Esophagus muscularis mucosa (tissue), 4 donors: ENCODE measurements around the gene KRTAP9-9. TPM values are rescaled to one million over a fixed set of nuclear protein-coding genes. Genes with fewer than 3 reads are reported as not detected.
"Not testable (repeated sequence)": the region's sequence is repeated elsewhere in the genome, so short reads cannot be mapped to it uniquely, and the experiment has no call there.

ENCODE experiments used
- DNase-seq: peaks from one replicate; pipeline ENCODE4 v3.0.0-alpha.2; 2017; ENCODE audit errors: extremely low spot score
- H3K27ac ChIP-seq, 4 donors: fragments of 200-600 bp; sonication (generic); replicated peaks in 1 of 4; 1 replicate in 3 of 4; 2 replicates in 1 of 4; pipeline ENCODE4 v1.5.1; 2016 to 2019; ENCODE audit warnings: mild to moderate bottlenecking in 1 of 4
- H3K27me3 ChIP-seq, 4 donors: fragments of 200-600 bp; sonication (generic); one replicate each; pipeline versions ENCODE4 v1.5.1 to v1.6.0; 2016 to 2019
- H3K36me3 ChIP-seq, 4 donors: fragments of 200-600 bp; sonication (generic); one replicate each; pipeline ENCODE4 v1.5.1; 2016 to 2019
- H3K4me1 ChIP-seq, 4 donors: fragments of 200-600 bp; sonication (generic); one replicate each; pipeline ENCODE4 v1.5.1; 2016 to 2019
- H3K4me3 ChIP-seq, 4 donors: fragments of 200-600 bp; sonication (generic); 1 replicate in 2 of 4; 2 replicates in 2 of 4; pipeline ENCODE4 v1.5.1; 2016 to 2019; ENCODE audit warnings: mild to moderate bottlenecking in 4 of 4, moderate library complexity in 1 of 4
- H3K9me3 ChIP-seq, 4 donors: fragments of 200-600 bp; sonication (generic); 1 replicate in 3 of 4; 2 replicates in 1 of 4; pipeline ENCODE4 v1.5.1; 2016 to 2019
- EP300 ChIP-seq: sonication (generic); formaldehyde crosslinking; IDR thresholded peaks from one replicate; pipeline ENCODE4 v1.6.1; 2017; ENCODE audit warnings: antibody characterized with exemption
- POLR2A ChIP-seq: fragments of 450-650 bp; IDR thresholded peaks from one replicate; pipeline ENCODE4 v1.6.1; 2017; ENCODE audit warnings: antibody characterized with exemption, moderate library complexity, mild to moderate bottlenecking, low read depth
- POLR2AphosphoS5 ChIP-seq, 2 donors: sonication (generic); formaldehyde crosslinking; IDR thresholded peaks; one replicate each; pipeline ENCODE4 v1.6.1; 2017; ENCODE audit warnings: antibody characterized with exemption in 2 of 2
- whole genome bisulfite sequencing: methylation state at CpG from one replicate; pipeline ENCODE4 v1.1.5; 2018; 5-methylcytosine and 5-hydroxymethylcytosine counted together
- intact Hi-C: fragments of 100-400 bp; cut with DNase I; formaldehyde crosslinking; loops from one replicate; pipeline ENCODE4 v1.15.1; 2023
- total RNA-seq, 4 donors: library from RNA; depleted of rRNA; stranded (reverse); fragments of >200 nt; gene quantifications; one replicate each; pipeline versions ENCODE4 v1.1.0 to v1.2.1, GENCODE V29; 2016
- TF ChIP-seq, protein P1 (sequence below), 3 experiments: fragments of 200-600 bp in 2 of 3; fragments of 450-650 bp in 1 of 3; sonication (generic) in 2 of 3; IDR thresholded peaks; one replicate each; pipeline ENCODE4 v1.5.1; 2017 to 2019; ENCODE audit warnings: antibody characterized with exemption in 3 of 3, mild to moderate bottlenecking in 2 of 3, moderate library complexity in 1 of 3

KRTAP9-9 gene
- not detected for total RNA-seq

DNA sequence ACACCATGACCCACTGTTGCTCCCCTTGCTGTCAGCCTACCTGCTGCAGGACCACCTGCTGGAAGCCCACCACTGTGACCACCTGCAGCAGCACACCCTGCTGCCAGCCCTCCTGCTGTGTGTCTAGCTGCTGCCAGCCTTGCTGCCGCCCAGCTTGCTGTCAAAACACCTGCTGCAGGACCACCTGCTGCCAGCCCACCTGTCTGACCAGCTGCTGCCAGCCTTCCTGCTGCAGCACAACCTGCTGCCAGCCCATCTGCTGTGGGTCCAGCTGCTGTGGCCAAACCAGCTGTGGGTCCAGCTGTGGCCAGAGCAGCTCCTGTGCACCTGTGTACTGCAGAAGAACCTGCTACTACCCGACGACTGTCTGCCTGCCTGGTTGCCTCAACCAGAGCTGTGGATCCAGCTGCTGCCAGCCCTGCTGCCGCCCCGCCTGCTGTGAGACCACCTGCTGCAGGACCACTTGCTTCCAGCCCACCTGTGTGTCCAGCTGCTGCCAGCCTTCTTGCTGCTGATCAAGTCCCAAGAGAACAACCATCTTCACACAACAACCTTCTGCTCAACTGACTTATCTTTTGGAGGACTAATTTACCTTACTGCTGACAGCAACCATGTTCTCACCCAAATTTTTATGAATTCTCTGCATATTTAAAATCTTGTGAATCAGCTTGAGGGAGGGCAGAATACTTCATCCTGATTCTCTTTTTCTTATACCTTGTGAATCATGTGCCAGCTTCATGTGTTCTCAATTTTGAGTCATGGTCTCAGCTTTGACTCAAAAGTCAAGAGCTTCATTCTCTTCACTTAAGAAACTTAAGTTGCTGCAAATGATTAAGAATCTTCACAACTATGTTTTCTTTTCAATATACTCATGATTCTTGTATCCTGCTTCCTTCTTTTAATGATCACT lies at the start of gene KRTAP9-9:
Gene KRTAP9-9 (plus strand): TSS at position 4 of the 910 bp plus-strand sequence.
- WGBS: 88% methylated on average over 5 of the region's 5 CpGs

DNA sequence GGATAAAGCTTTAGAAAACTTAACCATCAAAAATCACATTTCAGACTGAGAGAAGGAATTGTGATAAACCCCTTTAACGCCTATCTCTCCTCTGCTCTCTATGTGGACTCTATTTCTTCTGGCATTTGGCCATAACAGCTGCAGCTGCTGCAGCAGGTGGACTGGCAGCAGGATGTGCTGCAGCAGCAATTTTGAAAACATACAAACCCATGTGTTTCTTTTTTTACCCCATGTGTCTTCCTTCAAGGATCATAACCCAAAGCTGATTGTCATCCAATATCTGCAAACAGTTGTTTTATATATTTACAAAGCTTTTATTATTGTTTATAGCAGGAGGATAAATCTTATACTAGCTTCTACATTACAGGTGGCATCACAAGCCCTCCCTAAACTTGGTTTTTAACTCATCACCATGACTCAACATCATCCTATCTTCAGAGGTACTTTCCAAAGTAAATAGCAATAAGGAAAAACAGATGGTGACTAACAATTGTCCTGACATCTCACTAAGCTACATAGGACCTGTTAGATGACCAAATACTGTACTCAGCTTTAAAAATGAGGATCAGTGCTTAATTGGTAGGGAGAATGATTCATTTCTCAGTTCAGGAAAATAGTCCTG lies 43.2 kb upstream of the KRTAP9-9 start:
- 29% methylated on average over 1 of the region's 1 CpG for WGBS
- Histone ChIP-seq H3K27ac (no peak overlapping the region), H3K36me3 (no peaks in the 10 kb centered on the region), H3K9me3 (no peaks in the 10 kb centered on the region), H3K27me3 (peaks cover 0 to 24% (median 0%) of the 10 kb centered on the region in 4 donors), H3K4me3 (no peak overlapping the region), H3K4me1 (no peaks in the 10 kb centered on the region)
- TF ChIP-seq EP300: no peak
- no peak for DNase-seq
- intact Hi-C loops: no loop called here

More for the DNA sequence above, at the start of gene KRTAP9-9:
- intact Hi-C loops, H3K9me3 ChIP-seq, H3K27me3 ChIP-seq, H3K36me3 ChIP-seq, H3K4me1 ChIP-seq, H3K4me3 ChIP-seq, DNase-seq, H3K27ac ChIP-seq: not testable (repeated sequence)

DNA sequence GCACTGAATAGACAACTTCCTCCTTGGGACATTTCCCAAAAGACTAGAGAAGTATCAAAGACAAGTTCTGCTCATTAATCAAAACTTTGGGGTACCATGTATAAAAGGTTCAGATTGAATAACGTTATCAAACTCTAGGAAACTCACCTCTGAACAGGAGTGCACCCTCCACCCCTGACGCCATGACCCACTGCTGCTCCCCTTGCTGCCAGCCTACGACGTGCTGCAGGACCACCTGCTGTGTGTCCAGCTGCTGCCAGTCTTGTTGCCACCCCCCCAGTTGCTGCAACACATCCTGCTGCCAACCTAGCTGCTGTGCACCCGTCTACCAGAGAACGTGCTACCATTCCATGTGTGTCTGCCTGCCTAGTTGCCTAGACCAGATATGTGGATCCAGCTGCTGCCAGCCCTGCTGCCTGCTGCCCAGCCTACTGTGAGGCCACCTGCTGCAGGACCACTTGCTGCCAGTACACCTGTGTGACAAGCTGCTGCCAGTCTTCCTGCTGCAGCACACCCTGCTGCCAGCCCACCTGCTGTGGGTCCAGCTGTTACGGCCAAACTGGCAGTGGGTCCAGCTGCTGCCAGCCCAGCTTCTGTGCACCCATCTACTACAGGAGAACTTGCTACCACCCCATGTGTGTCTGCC lies 42.5 kb upstream of the KRTAP9-9 start:
- TF ChIP-seq, protein P1, sequence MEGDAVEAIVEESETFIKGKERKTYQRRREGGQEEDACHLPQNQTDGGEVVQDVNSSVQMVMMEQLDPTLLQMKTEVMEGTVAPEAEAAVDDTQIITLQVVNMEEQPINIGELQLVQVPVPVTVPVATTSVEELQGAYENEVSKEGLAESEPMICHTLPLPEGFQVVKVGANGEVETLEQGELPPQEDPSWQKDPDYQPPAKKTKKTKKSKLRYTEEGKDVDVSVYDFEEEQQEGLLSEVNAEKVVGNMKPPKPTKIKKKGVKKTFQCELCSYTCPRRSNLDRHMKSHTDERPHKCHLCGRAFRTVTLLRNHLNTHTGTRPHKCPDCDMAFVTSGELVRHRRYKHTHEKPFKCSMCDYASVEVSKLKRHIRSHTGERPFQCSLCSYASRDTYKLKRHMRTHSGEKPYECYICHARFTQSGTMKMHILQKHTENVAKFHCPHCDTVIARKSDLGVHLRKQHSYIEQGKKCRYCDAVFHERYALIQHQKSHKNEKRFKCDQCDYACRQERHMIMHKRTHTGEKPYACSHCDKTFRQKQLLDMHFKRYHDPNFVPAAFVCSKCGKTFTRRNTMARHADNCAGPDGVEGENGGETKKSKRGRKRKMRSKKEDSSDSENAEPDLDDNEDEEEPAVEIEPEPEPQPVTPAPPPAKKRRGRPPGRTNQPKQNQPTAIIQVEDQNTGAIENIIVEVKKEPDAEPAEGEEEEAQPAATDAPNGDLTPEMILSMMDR (IDR thresholded peaks at IDR 0.05): no peak
- TF ChIP-seq EP300: no peak
- TF ChIP-seq POLR2AphosphoS5 (IDR thresholded peaks at IDR 0.05): no peak
- no peak for TF ChIP-seq POLR2A
- Histone ChIP-seq H3K9me3 (no peaks in the 10 kb centered on the region), H3K4me1 (no peaks in the 10 kb centered on the region), H3K27me3 (peaks cover 0 to 24% (median 0%) of the 10 kb centered on the region in 4 donors), H3K36me3 (no peaks in the 10 kb centered on the region), H3K4me3 (no peak overlapping the region), H3K27ac (no peak overlapping the region)
- intact Hi-C loops: no loop called here
- 58% methylated on average over 4 of the region's 7 CpGs for WGBS
- no peak for DNase-seq

DNA sequence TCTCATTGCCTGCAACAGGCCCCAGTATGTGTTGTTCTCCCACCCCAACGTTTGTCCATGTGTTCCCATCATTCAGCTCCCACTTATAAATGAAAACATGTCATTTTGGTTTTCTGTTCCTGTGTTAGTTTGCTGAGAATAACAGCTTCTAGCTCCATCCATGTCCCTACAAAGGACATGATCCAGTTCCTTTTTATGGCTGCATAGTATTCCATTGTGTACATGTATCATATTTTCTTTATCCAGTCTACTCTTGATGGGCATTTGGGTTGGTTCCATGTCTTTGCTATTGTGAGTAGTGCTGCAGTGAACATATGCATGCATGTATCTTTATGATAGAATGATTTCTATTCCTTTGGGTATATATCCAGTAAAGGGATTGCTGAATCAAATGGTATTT lies 39.5 kb upstream of the KRTAP9-9 start:
- no peak for TF ChIP-seq POLR2AphosphoS5 (IDR thresholded peaks at IDR 0.05)
- no peak for TF ChIP-seq EP300
- TF ChIP-seq POLR2A: no peak
- TF ChIP-seq, protein P1 (IDR thresholded peaks at IDR 0.05): no peak
- intact Hi-C loops: no loop called here

DNA sequence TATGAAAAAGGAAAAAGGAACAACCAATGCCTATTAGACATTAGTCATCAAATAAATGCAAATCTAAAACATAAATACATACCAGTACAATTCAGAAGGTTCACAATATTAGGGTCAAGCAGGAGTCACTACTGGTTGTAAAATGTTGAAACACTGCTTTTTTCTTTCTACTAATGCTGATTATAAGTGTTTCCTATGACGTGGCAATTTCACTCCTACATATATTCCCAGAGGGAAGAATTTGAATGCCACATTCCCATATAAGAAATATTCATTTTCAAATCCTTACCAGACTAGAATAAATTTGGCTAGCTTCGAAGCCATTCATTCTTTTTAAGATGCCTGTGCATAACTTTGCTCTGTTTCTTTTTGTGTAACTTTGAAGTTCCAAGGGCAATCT lies 31.4 kb upstream of the KRTAP9-9 start:
- intact Hi-C loops: no loop called here
- no peaks in the 10 kb centered on the region for H3K36me3 ChIP-seq
- no peaks in the 10 kb centered on the region for H3K9me3 ChIP-seq
- H3K27ac ChIP-seq: no peak overlapping the region
- TF ChIP-seq POLR2AphosphoS5 (IDR thresholded peaks at IDR 0.05) (no peak), EP300 (no peak), POLR2A (no peak)
- TF ChIP-seq, protein P1 (IDR thresholded peaks at IDR 0.05): no peak
- H3K4me1 ChIP-seq: no peaks in the 10 kb centered on the region
- H3K4me3 ChIP-seq: no peak overlapping the region
- DNase-seq: no peak
- no peaks in the 10 kb centered on the region for H3K27me3 ChIP-seq
- WGBS: 66% methylated on average over 2 of the region's 2 CpGs

More for the DNA sequence above, 39.5 kb upstream of the KRTAP9-9 start:
- WGBS: 75% methylated on average over 1 of the region's 1 CpG
- no peak overlapping the region for H3K4me3 ChIP-seq
- DNase-seq: no peak
- no peaks in the 10 kb centered on the region for H3K4me1 ChIP-seq
- H3K27me3 ChIP-seq: peaks cover 0 to 24% (median 0%) of the 10 kb centered on the region in 4 donors
- H3K36me3 ChIP-seq: no peaks in the 10 kb centered on the region
- no peaks in the 10 kb centered on the region for H3K9me3 ChIP-seq
- H3K27ac ChIP-seq: no peak overlapping the region
